GM23248 (cell line): ENCODE measurements around the gene ZNF544.

Experiments used
- EZH2 ChIP-seq: fragments of 200-600 bp; sonication (generic); IDR thresholded peaks from 2 replicates; pipeline ENCODE4 v1.6.1; 2018; ENCODE audit warnings: antibody characterized with exemption, mild to moderate bottlenecking; ENCODE audit not compliant: insufficient read depth, poor library complexity, severe bottlenecking
- EZH2phosphoT487 ChIP-seq: fragments of 200-600 bp; sonication (generic); IDR thresholded peaks from 2 replicates; pipeline ENCODE4 v1.6.1; 2018; ENCODE audit warnings: antibody characterized with exemption, moderate library complexity, mild to moderate bottlenecking, low read depth; ENCODE audit not compliant: insufficient read depth

DNA sequence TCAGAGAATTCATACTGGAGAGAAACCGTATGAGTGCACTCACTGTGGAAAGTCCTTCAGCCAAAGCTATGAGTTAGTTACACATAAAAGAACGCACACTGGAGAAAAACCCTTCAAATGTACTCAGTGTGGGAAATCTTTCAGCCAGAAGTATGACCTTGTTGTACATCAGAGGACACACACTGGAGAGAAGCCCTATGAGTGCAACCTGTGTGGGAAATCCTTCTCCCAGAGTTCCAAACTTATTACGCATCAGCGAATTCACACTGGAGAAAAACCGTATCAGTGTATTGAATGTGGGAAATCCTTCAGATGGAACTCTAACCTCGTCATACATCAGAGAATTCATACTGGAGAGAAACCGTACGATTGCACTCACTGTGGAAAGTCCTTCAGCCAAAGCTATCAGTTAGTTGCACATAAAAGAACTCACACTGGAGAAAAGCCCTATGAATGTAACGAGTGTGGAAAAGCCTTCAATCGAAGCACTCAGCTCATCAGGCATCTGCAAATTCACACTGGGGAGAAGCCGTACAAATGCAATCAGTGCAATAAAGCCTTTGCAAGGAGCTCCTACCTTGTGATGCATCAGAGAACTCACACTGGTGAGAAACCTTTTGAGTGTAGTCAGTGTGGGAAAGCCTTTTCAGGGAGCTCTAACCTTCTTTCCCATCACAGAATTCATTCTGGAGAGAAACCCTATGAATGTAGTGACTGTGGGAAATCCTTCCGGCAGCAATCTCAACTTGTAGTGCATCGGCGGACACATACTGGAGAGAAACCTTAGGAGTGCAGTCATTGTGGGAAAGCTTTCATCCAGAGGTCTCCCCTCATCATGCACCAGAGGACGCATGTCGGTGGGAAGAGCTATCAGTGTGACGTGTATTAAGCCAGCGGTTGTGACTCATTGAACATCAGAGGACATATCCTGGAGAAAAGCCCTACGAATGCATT lies 33.5 kb downstream of the ZNF544 start:
- TF ChIP-seq EZH2phosphoT487 = no peak
- no peak for TF ChIP-seq EZH2
